HG02884 (cell line): Measurements from ENCODE around the gene TP53.

Experiments
- ATAC-seq: cut with Tn5 transposase; IDR thresholded peaks from one replicate; pipeline ENCODE4 v1.9.1; 2021; ENCODE audit warnings: mild to moderate bottlenecking, moderate library complexity; ENCODE audit not compliant: unreplicated experiment

TP53 gene

DNA sequence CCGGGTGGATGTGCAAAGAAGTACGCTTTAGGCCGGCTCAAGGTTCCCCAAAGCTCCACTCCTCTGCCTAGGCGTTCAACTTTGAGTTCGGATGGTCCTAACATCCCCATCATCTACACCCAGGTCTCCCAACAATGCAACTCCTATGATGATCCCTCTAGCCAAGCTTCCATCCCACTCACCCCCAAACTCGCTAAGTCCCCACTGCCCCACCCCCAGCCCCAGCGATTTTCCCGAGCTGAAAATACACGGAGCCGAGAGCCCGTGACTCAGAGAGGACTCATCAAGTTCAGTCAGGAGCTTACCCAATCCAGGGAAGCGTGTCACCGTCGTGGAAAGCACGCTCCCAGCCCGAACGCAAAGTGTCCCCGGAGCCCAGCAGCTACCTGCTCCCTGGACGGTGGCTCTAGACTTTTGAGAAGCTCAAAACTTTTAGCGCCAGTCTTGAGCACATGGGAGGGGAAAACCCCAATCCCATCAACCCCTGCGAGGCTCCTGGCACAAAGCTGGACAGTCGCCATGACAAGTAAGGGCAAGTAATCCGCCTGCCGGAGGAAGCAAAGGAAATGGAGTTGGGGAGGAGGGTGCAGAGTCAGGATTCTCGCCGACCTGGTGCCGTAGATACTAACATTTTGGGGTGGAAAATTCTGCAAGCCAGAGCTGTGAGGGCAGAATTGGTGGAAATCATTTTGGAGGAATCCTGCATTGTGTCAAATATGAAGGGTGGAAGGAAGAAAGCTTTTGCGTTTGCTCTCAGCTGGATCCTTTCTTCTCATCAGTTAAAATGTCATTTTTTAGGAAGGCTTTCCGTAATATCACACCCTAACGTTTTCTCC is at the start of gene TP53:
TSS of gene TP53 (minus strand) at position 419 of the 836 bp plus-strand sequence. CDS start 10,896 bp downstream, outside the sequence.
- no peak for ATAC-seq

DNA sequence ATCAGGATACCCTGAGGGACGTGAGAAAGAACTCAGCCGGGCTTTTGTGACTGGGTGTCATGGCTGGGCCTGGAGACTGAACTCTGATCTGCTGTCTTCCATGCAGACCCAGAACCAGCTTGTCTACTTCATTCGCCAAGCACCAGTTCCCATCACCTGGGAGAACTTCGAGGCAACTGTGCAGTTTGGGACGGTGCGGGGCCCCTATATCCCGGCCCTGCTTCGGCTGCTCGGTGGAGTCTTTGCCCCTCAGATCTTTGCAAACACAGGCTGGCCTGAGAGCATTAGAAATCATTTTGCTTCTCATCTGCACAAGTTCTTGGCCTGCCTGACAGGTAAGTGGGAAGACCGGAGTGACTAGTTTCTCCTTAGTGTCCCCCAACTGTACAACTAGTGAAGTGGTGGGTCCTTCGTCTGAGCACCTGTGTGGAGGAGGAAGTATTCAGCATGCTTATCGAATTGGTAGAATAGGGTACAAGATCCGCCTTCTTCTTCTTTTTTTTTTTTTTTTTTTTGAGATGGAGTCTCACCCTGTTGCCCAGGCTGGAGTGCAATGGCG is 45.8 kb upstream of the TP53 start:
- no peak for ATAC-seq

DNA sequence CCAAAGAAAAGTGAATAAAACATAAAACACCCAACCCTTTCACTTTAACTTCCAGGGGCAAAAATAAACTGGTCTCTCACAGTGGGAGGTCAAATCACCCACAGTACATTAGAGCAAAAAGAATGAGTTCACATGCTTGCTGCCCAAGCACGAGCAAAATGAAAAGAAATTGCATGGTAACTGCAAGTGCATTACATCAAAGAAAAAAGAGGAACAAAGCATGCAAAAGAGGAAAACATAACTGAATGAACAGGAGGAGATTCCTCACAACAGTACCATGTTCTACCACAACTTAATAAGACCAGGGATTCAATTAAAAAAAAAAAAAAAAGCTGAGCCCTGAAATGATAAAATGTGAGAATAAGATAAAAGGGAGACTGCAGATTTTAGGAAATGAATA is 42.5 kb upstream of the TP53 start:
- no peak for ATAC-seq

DNA sequence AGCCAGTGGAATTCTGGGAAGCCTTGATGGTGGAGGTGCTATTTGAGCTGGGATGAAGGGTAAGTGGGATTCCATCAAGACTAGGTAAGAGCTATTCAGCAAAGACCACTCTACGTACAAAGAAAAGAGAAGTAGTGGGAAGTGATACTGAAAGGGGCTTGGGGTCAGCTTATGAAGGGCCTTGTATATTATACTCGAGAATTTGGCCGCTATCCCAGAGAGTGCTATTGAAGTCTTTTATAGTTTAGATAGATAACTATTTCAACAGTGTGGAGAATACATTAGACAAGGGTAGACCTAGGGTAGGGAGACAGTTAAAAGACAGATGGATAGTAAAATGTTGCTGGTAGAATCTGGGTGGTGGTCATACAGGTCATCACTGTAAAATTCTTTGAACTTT is 40.6 kb upstream of the TP53 start:
- no peak for ATAC-seq

GRCh38 chr17:7721612-7722011 is 34.3 kb upstream of the TP53 start:
- ATAC-seq: no peak

- ATAC-seq: no peak
Observed at GRCh38 chr17:7720125-7720524, 32.8 kb upstream of the TP53 start.

GRCh38 chr17:7719661-7720060 is 32.4 kb upstream of the TP53 start:
- no peak for ATAC-seq

DNA sequence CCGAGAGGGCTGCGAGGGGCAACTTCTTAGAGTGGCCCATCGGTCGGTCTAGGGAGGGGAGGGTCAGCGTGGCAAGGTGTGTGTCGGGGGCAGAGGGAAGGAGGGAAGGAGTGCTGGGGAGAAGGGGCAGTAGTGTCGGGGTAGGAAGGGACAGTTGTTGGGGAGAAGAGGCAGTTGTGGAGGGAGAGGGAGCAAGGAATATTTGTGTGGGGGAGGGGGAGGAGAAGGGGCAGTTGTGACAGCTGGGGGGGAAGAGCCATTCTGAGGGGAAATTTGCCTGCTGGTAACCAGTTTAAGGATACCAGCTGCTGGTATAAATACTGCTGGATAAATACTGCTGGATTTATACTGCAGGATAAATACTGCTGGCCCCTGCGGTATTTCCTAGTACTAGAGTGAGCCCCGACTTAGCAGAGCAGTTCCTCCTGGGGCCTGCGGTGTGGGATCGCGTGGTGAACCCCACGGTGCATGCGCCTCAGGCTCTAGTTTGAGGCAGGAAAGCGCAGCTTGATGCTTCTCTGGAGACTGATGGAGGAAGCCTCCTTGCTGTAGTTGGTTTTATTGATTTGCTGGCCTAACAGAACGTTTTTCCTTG is 30.6 kb upstream of the TP53 start:
- no peak for ATAC-seq

DNA sequence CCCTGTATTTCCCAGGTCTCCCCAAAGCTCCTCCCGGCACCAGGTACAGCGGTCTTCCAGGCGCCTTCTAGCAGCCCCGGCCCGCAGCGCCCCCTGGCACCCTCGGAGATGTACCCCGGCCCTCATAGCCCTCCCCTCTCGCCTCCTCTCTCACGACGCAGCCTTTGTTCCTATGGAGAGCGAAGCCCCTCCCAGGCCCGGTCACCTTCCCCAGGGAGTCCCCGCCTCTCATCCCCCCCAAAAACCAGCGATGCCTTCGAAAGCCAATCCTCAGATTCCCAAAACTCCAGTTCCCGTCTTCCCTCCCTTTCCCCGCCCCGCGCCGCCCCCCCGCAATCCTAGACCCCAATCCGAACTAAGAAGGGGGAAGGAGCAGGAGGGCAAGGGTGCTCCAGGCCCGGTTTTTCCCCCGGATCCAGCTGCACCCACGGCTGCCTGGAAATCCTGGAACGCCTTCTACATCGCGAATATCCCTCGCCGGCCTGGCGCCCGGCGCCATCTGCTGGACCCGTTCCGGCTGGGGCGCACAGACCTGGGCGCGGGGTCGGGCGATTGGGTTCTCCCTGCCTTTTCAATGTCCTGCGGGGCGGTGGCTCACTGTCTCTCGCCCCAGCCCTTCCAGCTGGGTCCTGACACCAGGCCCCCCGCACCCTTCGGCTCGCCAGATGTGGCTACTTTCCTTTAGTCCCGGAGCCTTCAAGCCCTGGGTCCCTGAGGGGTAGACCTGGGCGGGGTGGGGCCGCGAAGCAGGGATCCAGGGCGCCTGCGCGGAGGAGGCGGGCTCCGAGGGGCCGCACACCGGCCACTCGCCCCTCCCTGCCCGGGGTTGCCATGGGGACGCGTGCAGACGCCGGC is 29.8 kb upstream of the TP53 start, which contains the start of gene DNAH2:
TSS of gene DNAH2 (plus strand) at position 844 of the 855 bp plus-strand sequence. CDS start 1,991 bp downstream, outside the sequence.
- no peak for ATAC-seq

DNA sequence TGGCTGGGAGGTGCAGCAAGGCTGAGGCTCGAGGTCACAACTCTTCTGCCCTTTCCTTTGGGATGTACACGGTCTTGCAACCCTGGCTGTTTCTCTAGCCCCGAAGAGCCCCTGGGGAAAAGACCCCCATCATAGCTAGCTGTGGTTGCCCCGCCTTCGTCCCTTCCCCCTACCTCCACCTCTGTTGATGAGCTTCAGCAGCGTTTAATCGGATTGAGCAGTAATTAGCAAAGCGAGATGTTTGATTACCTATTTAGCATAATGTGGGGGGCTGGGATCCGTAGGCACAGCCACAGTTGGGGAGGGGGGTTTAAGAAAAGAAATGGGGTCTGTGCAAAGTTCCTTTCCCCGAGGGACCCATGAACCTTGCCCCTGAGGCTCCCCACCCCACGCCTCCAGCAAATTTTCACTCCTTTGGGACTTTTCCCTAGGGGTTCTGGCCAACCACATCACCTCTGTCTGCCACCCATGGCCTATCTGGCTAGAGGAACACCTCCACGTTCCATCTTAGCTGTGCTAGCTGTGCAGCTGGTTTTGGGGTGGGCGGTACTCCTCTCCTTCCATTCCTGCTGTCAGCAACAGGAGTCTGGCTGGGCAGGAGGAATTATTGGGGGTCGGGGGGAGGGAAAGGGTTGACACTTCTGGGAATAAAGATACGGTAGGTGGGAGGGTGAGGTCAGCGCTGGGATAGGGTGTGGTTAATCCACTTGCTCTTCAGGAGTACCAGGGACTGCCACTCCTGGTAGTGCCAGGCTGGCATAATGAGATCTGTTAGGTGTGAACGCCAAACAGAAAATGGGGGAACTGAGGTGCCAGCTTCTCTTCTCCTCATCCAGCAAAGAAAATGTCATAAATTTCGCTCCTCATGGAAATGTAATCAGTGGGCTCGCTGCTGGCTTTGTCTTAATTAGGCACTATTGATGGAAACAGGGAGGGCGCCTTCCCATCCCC is 28.9 kb upstream of the TP53 start:
- no peak for ATAC-seq

- ATAC-seq: no peak
Observed at GRCh38 chr17:7714721-7715594, 27.7 kb upstream of the TP53 start.

GRCh38 chr17:7713782-7714181 is 26.5 kb upstream of the TP53 start:
- no peak for ATAC-seq

- ATAC-seq: no peak
Observed at GRCh38 chr17:7712111-7712771, 25.0 kb upstream of the TP53 start.

DNA sequence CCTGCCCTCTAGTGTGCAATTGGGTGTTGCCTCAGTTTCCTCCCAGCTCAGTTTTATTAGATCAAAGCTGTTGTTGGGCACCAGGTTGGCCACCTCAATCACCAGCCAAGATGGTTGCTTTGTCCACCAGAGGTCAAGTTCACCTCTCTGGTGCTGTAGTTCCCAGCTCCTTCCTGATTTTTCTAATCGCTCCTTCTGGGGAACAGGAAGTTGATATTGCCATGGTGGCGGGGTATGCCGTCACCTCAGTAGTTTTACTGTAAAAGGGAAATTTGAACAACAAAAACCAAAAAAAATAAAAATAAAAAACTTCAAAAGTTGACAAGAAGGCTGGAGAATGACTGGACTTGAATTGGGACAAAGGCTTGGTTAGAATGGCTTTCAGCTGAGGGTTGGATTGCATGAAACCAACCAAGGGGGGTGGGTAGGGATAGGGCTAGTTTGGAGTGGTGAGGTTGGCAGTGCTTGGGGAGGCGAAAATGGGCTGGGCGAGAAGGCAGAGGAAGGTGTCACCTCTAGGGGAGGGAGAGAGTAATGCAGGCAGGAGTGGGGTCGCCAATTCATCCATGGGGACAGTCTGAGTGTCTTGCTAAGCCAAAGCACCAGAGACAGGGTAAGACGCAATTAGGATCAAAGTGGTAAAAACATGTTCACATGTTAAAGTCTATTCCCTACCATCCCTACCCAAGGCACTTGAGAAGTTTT is 23.9 kb upstream of the TP53 start:
- ATAC-seq: no peak

GRCh38 chr17:7710301-7710700 is 23.0 kb upstream of the TP53 start:
- ATAC-seq: no peak

GRCh38 chr17:7709031-7709430 is 21.7 kb upstream of the TP53 start:
- no peak for ATAC-seq

GRCh38 chr17:7707858-7708750 is 20.8 kb upstream of the TP53 start:
- no peak for ATAC-seq
